SU-DHL-6 (cell line): ENCODE results near the gene WDR74.
"Not testable (repeated sequence)": the region's sequence is repeated elsewhere in the genome, so short reads cannot be mapped to it uniquely, and the experiment has no call there.

Source experiments
- H2AFZ ChIP-seq: fragments of 200-600 bp; sonication (generic); 2 replicates; pipeline ENCODE4 v1.6.1; 2014; ENCODE audit warnings: low read depth, mild to moderate bottlenecking, moderate library complexity, mixed read lengths, antibody characterized with exemption, low read length; ENCODE audit not compliant: severe bottlenecking
- H3F3A ChIP-seq: fragments of 200-600 bp; shearing (Covaris generic); 2 replicates; pipeline ENCODE4 v1.6.0; 2016; ENCODE audit warnings: antibody characterized with exemption, mild to moderate bottlenecking; ENCODE audit not compliant: insufficient read depth
- H3K27ac ChIP-seq: fragments of 200-600 bp; sonication (generic); 2 replicates; pipeline ENCODE4 v1.5.1; 2016; ENCODE audit warnings: low read depth, mild to moderate bottlenecking, low read length, moderate library complexity, mixed read lengths
- H3K27me3 ChIP-seq: fragments of 200-600 bp; sonication (generic), shearing (Covaris generic); 2 replicates; pipeline ENCODE4 v1.6.0; 2014; ENCODE audit warnings: mild to moderate bottlenecking, low read length
- H3K36me3 ChIP-seq: fragments of 200-600 bp; sonication (generic); 2 replicates; pipeline ENCODE4 v1.6.1; 2014; ENCODE audit warnings: mild to moderate bottlenecking, low read length, mixed read lengths
- H3K4me2 ChIP-seq: fragments of 300-600, 200-600 bp; shearing (Covaris generic), sonication (generic); 2 replicates; pipeline ENCODE4 v1.6.0; 2014; ENCODE audit warnings: low read length, low read depth, mild to moderate bottlenecking; ENCODE audit not compliant: poor library complexity, severe bottlenecking
- H3K4me3 ChIP-seq: fragments of 200-600 bp; sonication (generic); 2 replicates; pipeline ENCODE4 v1.5.1; 2014; ENCODE audit warnings: antibody characterized with exemption, low read length, mild to moderate bottlenecking, mixed read lengths; ENCODE audit not compliant: insufficient read depth, poor library complexity, severe bottlenecking
- H3K79me2 ChIP-seq: fragments of 200-600 bp; sonication (generic); 2 replicates; pipeline ENCODE4 v1.6.1; 2014; ENCODE audit warnings: mild to moderate bottlenecking, low read length, moderate library complexity; ENCODE audit not compliant: insufficient read depth
- H3K9ac ChIP-seq: fragments of 200-600 bp; sonication (generic); 2 replicates; pipeline ENCODE4 v1.7.0; 2014; ENCODE audit warnings: mild to moderate bottlenecking, low read length
- H3K9me2 ChIP-seq: fragments of 200-600 bp; sonication (generic); replicated peaks from 2 replicates; pipeline ENCODE4 v1.6.1; 2014; ENCODE audit warnings: low read length; ENCODE audit not compliant: insufficient read depth
- H3K9me3 ChIP-seq: fragments of 200-600 bp; sonication (generic); 2 replicates; pipeline ENCODE4 v1.6.1; 2014; ENCODE audit warnings: low read length, mixed read lengths; ENCODE audit not compliant: insufficient read depth
- H4K20me1 ChIP-seq: fragments of 200-600 bp; sonication (generic); 2 replicates; pipeline ENCODE4 v1.6.1; 2014; ENCODE audit warnings: low read depth, mild to moderate bottlenecking, antibody characterized with exemption, low read length, moderate library complexity, mixed read lengths
- CTCF ChIP-seq: fragments of 200-600 bp; sonication (generic); IDR thresholded peaks from one replicate; pipeline ENCODE4 v1.5.1; 2017; ENCODE audit warnings: antibody characterized with exemption, mild to moderate bottlenecking, low read length, moderate library complexity; ENCODE audit not compliant: insufficient read depth, poor library complexity, severe bottlenecking
- EZH2phosphoT487 ChIP-seq: fragments of 200-600 bp; sonication (generic), shearing (Covaris generic); conservative IDR thresholded peaks from 2 replicates; pipeline ENCODE4 v1.6.1; 2018; ENCODE audit warnings: mild to moderate bottlenecking, antibody characterized with exemption, low read length, moderate library complexity, mixed read lengths

WDR74 gene

GRCh38 chr11:62875698-62876478, 36.5 kb upstream of the WDR74 start:
- no peak overlapping the region for H3K4me3 ChIP-seq
- H3K4me2 ChIP-seq, result no peak overlapping the region
- H3F3A ChIP-seq, result peaks cover 20% of the 10 kb centered on the region
- H3K9ac ChIP-seq, result no peak overlapping the region
- no peak overlapping the region for H2AFZ ChIP-seq
- no peaks in the 10 kb centered on the region for H3K27me3 ChIP-seq
- no peak overlapping the region for H3K27ac ChIP-seq
- peaks cover 41% of the 10 kb centered on the region for H3K79me2 ChIP-seq
- H3K36me3 ChIP-seq, result peaks cover 5% of the 10 kb centered on the region; the same call in 1 of the 2 replicates
- TF ChIP-seq CTCF (no peak), EZH2phosphoT487 (no peak)
- no peaks in the 10 kb centered on the region for H3K9me2 ChIP-seq
- H4K20me1 ChIP-seq, result 0 out of 2 replicates have a peak, but pooled peaks cover 4% of the 10 kb centered on the region
- no peaks in the 10 kb centered on the region for H3K9me3 ChIP-seq

DNA sequence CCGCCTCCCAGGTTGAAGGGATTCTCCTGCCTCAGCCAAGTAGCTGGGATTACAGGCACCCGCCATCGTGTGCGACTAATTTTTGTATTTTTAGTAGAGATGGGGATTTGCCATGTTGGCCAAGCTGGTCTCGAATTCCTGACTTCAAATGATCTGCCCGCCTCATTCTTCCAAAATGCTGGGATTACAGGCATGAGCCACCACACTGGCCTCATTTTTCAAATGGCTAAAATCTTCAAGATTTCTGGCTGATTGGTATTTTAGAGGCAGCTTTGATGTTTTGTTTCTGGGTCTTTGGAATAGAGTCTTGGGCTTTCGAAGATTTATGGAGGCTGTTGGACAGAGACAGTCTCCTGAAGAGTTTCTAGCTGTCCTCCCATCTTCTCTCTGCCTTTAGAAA, 35.5 kb upstream of the WDR74 start:
- Histone ChIP-seq H3K4me3 (no peak overlapping the region), H4K20me1 (0 out of 2 replicates have a peak, but pooled peaks cover 4% of the 10 kb centered on the region), H3F3A (peaks cover 14% of the 10 kb centered on the region), H2AFZ (no peak overlapping the region), H3K36me3 (peaks cover 5% of the 10 kb centered on the region; the same call in 1 of the 2 replicates), H3K9ac (no peak overlapping the region), H3K79me2 (peaks cover 47% of the 10 kb centered on the region), H3K9me2 (no peaks in the 10 kb centered on the region), H3K4me2 (no peak overlapping the region), H3K9me3 (no peaks in the 10 kb centered on the region), H3K27me3 (no peaks in the 10 kb centered on the region), H3K27ac (no peak overlapping the region)
- TF ChIP-seq CTCF, result no peak
- TF ChIP-seq EZH2phosphoT487, result no peak

DNA sequence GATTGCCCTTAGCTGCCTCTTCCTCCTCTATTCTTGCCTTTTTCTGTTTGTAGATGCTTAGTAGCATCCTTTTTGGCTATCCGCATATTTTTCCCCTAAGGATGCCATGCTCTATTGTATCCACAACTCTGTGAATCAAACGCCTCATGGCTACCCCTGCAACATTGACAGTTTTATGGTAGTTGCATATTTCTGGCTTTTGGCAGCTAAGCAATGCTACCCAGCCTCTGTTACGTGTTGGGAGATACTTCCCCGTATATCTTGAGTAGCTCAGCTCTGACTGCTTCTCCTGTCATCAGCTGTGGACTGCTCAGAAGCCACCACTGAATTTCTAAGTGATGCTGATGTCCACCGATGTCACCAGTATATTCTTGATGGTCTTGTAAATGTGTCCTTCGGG, 26.2 kb upstream of the WDR74 start:
- H3K27me3 ChIP-seq, result no peaks in the 10 kb centered on the region
- peaks cover 97% of the 10 kb centered on the region for H3K79me2 ChIP-seq
- TF ChIP-seq EZH2phosphoT487, result no peak
- H3K4me2 ChIP-seq, result no peak overlapping the region
- H3K36me3 ChIP-seq, result peaks cover 4% of the 10 kb centered on the region; the same call in 1 of the 2 replicates
- H3F3A ChIP-seq, result peaks cover 14% of the 10 kb centered on the region
- peaks cover 8% of the 10 kb centered on the region; the same call in 1 of the 2 replicates for H4K20me1 ChIP-seq
- no peak overlapping the region for H3K27ac ChIP-seq
- no peak overlapping the region for H2AFZ ChIP-seq
- no peaks in the 10 kb centered on the region for H3K9me2 ChIP-seq
- no peak overlapping the region for H3K4me3 ChIP-seq
- no peaks in the 10 kb centered on the region for H3K9me3 ChIP-seq
- no peak overlapping the region for H3K9ac ChIP-seq

- Histone ChIP-seq H3K36me3 (peaks cover 4% of the 10 kb centered on the region; the same call in 1 of the 2 replicates), H3K27me3 (no peaks in the 10 kb centered on the region), H3K4me3 (no peak overlapping the region), H3K79me2 (peaks cover 97% of the 10 kb centered on the region), H3K27ac (no peak overlapping the region), H2AFZ (no peak overlapping the region), H3K9ac (no peak overlapping the region), H3F3A (peaks cover 14% of the 10 kb centered on the region), H3K4me2 (no peak overlapping the region), H3K9me2 (no peaks in the 10 kb centered on the region), H4K20me1 (peaks cover 8% of the 10 kb centered on the region; the same call in 1 of the 2 replicates), H3K9me3 (no peaks in the 10 kb centered on the region)
- no peak for TF ChIP-seq CTCF
- no peak for TF ChIP-seq EZH2phosphoT487
These were observed 24.4 kb upstream of the WDR74 start for GRCh38 chr11:62863687-62864335.

DNA sequence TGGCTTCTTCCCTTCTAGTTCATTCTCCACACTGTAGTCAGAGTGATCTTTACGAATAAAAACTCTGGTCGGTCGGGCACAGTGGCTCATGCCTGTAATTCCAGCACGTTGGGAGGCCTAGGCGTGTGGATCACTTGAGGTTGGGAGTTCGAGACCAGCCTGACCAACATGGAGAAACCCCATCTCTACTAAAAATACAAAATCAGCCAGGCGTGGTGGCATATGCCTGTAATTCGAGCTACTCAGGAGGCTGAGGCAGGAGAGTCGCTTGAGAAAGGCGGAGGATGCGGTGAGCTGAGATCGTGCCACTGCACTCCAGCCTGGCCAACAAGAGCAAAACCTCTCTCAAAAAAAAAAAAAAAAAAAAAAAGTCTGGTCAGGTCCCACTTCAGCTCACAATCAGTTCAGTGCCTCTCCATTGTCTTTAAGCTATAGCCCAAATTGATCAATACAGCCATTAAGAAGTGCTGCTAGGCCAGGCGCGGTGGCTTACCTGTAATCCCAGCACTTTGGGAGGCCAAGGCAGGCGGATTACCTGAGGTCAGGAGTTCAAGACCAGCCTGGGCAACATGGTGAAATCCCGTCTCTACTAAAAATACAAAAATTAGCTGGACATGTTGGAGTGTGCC, 22.3 kb upstream of the WDR74 start:
- not testable (repeated sequence) for H3K9me2 ChIP-seq, H4K20me1 ChIP-seq, H3K27me3 ChIP-seq, H3K36me3 ChIP-seq, H3K4me3 ChIP-seq, H3K9me3 ChIP-seq, H2AFZ ChIP-seq
- Histone ChIP-seq H3F3A (peaks cover 26% of the 10 kb centered on the region), H3K9ac (peak overlapping the region; percentile 29), H3K27ac (peak overlapping the region; percentile 73), H3K4me2 (peak overlapping the region; percentile 99), H3K79me2 (peaks cover 96% of the 10 kb centered on the region)
